HFFc6 (cell line): ENCODE results near the gene KCNAB3. TPM values are rescaled to one million over a fixed set of nuclear protein-coding genes. Genes with fewer than 3 reads are reported as not detected.

Experiments used
- DNase-seq: peaks from one replicate; pipeline ENCODE4 v3.0.0-alpha.2; 2018
- H3K27ac Mint-ChIP-seq: 2 replicates; pipeline ENCODE4 v1.8.0; 2020; ENCODE audit warnings: mild to moderate bottlenecking, mixed read lengths
- H3K27me3 Mint-ChIP-seq: 2 replicates; pipeline ENCODE4 v1.8.0; 2021; ENCODE audit warnings: mild to moderate bottlenecking, moderate library complexity, mixed read lengths; ENCODE audit not compliant: insufficient read depth
- H3K36me3 Mint-ChIP-seq: 2 replicates; pipeline ENCODE4 v1.8.0; 2021; ENCODE audit warnings: low read depth, mixed read lengths
- H3K4me1 Mint-ChIP-seq: 2 replicates; pipeline ENCODE4 v1.8.0; 2020; ENCODE audit warnings: low read depth, mixed read lengths
- H3K4me3 Mint-ChIP-seq: 2 replicates; pipeline ENCODE4 v1.8.0; 2020; ENCODE audit warnings: mild to moderate bottlenecking, moderate library complexity, mixed read lengths
- H3K9me3 Mint-ChIP-seq: 2 replicates; pipeline ENCODE4 v1.8.0; 2020; ENCODE audit warnings: mild to moderate bottlenecking, mixed read lengths
- CTCF ChIP-seq: fragments of 200-600 bp; sonication (generic); IDR thresholded peaks from 2 replicates; pipeline ENCODE4 v1.5.0; 2021; ENCODE audit warnings: antibody characterized with exemption, mild to moderate bottlenecking
- total RNA-seq, 6 experiments: library from RNA; stranded (reverse); fragmentation: NEBNext Ultra II Directional; extraction: Animal tissue kit (Norgen Biotek cat#: 25700); gene quantifications; 2 replicates in 1 of 6; 3 replicates in 5 of 6; pipeline ENCODE4 v1.2.3, GENCODE V29; 2021

The KCNAB3 gene
- total RNA-seq, 6 experiments from 2014 or later, result 1.5 to 3.0 (median 2.3) TPM

- TF ChIP-seq CTCF, result no peak
- Mint-ChIP-seq H3K36me3 (no peaks in the 10 kb centered on the region), H3K4me3 (peak overlapping the region; percentile 81), H3K9me3 (no peaks in the 10 kb centered on the region), H3K27ac (peak overlapping the region; percentile 96), H3K4me1 (peaks cover 32% of the 10 kb centered on the region), H3K27me3 (peaks cover 6% of the 10 kb centered on the region)
- DNase-seq, result no peak
These were observed 13.3 kb downstream of the KCNAB3 start for GRCh38 chr17:7916385-7916682.

- H3K36me3 Mint-ChIP-seq, result peaks cover 5% of the 10 kb centered on the region
- peak within 1 kb of the TSS; percentile 96 for H3K27ac Mint-ChIP-seq
- peak; percentile 97 for DNase-seq
- H3K4me1 Mint-ChIP-seq, result peaks cover 32% of the 10 kb centered on the region
- H3K4me3 Mint-ChIP-seq, result peak within 1 kb of the TSS; percentile 92
- H3K9me3 Mint-ChIP-seq, result no peaks in the 10 kb centered on the region
- no peak; the same call in 1 of the 2 replicates for TF ChIP-seq CTCF
- peaks cover 6% of the 10 kb centered on the region for H3K27me3 Mint-ChIP-seq
These were observed 13.9 kb downstream of the KCNAB3 start, which contains the start of gene RNF227 for GRCh38 chr17:7915611-7916384. Gene RNF227 (minus strand): TSS chr17:7916289. CDS start chr17:7916195, 94 bp downstream.

- H3K36me3 Mint-ChIP-seq, result peaks cover 11% of the 10 kb centered on the region
- H3K4me3 Mint-ChIP-seq, result peak overlapping the region; percentile 92
- peaks cover 32% of the 10 kb centered on the region for H3K4me1 Mint-ChIP-seq
- no peak for TF ChIP-seq CTCF
- peak overlapping the region; percentile 88 for H3K27ac Mint-ChIP-seq
- peaks cover 6% of the 10 kb centered on the region for H3K27me3 Mint-ChIP-seq
- DNase-seq, result peak; percentile 27
- no peaks in the 10 kb centered on the region for H3K9me3 Mint-ChIP-seq
These were observed 14.5 kb downstream of the KCNAB3 start for GRCh38 chr17:7915179-7915610.

GRCh38 chr17:7912927-7913524, 16.6 kb downstream of the KCNAB3 start:
- H3K27ac Mint-ChIP-seq, result peak overlapping the region; percentile 6; the same call in 1 of the 2 replicates
- H3K4me3 Mint-ChIP-seq, result no peak overlapping the region

GRCh38 chr17:7911116-7911515, 18.5 kb downstream of the KCNAB3 start:
- no peak overlapping the region for H3K27ac Mint-ChIP-seq
- H3K36me3 Mint-ChIP-seq, result peaks cover 30% of the 10 kb centered on the region
- H3K4me1 Mint-ChIP-seq, result peaks cover 20% of the 10 kb centered on the region

More at GRCh38 chr17:7912927-7913524, 16.6 kb downstream of the KCNAB3 start:
- peaks cover 20% of the 10 kb centered on the region for H3K36me3 Mint-ChIP-seq
- DNase-seq, result peak; percentile 69
- peaks cover 32% of the 10 kb centered on the region for H3K4me1 Mint-ChIP-seq
- peak; percentile 79 for TF ChIP-seq CTCF
- peaks cover 6% of the 10 kb centered on the region for H3K27me3 Mint-ChIP-seq
- no peaks in the 10 kb centered on the region for H3K9me3 Mint-ChIP-seq

More at GRCh38 chr17:7911116-7911515, 18.5 kb downstream of the KCNAB3 start:
- Mint-ChIP-seq H3K4me3 (no peak overlapping the region), H3K9me3 (no peaks in the 10 kb centered on the region), H3K27me3 (peaks cover 8% of the 10 kb centered on the region)
- no peak for TF ChIP-seq CTCF
- DNase-seq, result no peak
